Mesothelial cell of epicardium (in vitro differentiated cells): ENCODE data around the gene ODF2L. TPM values are rescaled to one million over a fixed set of nuclear protein-coding genes. Genes with fewer than 3 reads are reported as not detected.

Experiments
- DNase-seq, 2 experiments: peaks; one replicate each; pipeline ENCODE4 v3.0.0; 2021; ENCODE audit warnings: low spot score in 2 of 2; ENCODE audit not compliant: unreplicated experiment in 2 of 2
- H3K27ac Mint-ChIP-seq: 2 replicates; pipeline ENCODE4 v1.8.0; 2021; ENCODE audit warnings: mixed read lengths
- H3K27me3 Mint-ChIP-seq: 2 replicates; pipeline ENCODE4 v1.8.0; 2021; ENCODE audit warnings: low read depth, mixed read lengths
- H3K36me3 Mint-ChIP-seq: 2 replicates; pipeline ENCODE4 v1.8.0; 2021; ENCODE audit warnings: mixed read lengths
- H3K4me1 Mint-ChIP-seq: 2 replicates; pipeline ENCODE4 v1.8.0; 2021; ENCODE audit warnings: mixed read lengths
- H3K4me3 Mint-ChIP-seq: 2 replicates; pipeline ENCODE4 v1.8.0; 2021; ENCODE audit warnings: mild to moderate bottlenecking, moderate library complexity, mixed read lengths
- H3K9me3 Mint-ChIP-seq: 2 replicates; pipeline ENCODE4 v1.8.0; 2021; ENCODE audit warnings: mixed read lengths
- CTCF ChIP-seq: fragments of 200-600 bp; sonication (generic); IDR thresholded peaks from one replicate; pipeline ENCODE4 v1.5.0; 2021; ENCODE audit warnings: antibody characterized with exemption; ENCODE audit not compliant: unreplicated experiment
- total RNA-seq: library from RNA; stranded (reverse); gene quantifications from 3 replicates; pipeline ENCODE4 v1.2.1, GENCODE V29; 2021

ODF2L gene
- total RNA-seq, 1 donor from 2014 or later: 74.0 TPM

DNA sequence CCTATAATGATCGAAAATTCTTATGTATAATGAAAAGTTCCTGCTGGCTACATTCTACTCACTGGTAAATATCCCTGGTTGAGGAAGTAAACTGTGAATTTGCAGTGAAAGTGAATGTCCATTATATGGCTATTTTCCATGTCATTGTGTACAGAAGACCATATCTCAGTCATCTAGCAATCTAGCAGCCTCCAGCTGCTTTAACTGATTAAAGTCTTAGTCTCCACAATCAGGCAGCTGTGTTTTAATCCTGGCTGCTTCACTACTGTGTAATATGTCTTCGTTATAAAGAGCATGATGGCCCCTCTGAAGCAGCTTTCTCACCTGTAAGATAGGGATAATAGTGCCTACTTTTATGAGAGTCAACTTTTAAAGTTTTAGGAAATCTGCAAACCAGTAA, 39.2 kb upstream of the ODF2L start:
- Mint-ChIP-seq H3K27me3 (peaks cover 55% of the 10 kb centered on the region), H3K4me3 (no peak overlapping the region), H3K27ac (no peak overlapping the region), H3K9me3 (no peaks in the 10 kb centered on the region), H3K36me3 (no peaks in the 10 kb centered on the region), H3K4me1 (no peaks in the 10 kb centered on the region)
- DNase-seq: no peak
- TF ChIP-seq CTCF: no peak

DNA sequence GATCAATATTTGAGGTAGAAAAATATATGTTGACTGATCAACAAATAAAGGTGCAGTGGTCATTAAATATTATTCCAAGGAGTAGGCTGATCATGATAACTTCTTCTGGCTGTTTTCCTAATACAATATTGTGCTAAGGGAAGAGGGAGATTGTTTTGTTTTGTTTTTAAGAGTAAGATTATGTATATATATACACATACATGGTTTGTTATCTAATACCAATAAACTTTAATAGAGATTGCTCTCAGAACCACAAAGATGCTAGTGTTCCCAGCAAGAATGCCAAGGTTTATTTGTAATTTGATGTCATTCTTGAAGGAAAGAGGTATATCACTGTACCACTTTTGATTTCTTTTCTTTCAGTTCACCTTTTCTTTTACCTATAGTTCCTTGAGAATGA, 37.9 kb upstream of the ODF2L start:
- no peak for DNase-seq
- no peak for TF ChIP-seq CTCF
- no peaks in the 10 kb centered on the region for H3K36me3 Mint-ChIP-seq
- H3K27me3 Mint-ChIP-seq: peaks cover 46% of the 10 kb centered on the region
- no peak overlapping the region for H3K27ac Mint-ChIP-seq
- no peaks in the 10 kb centered on the region for H3K9me3 Mint-ChIP-seq
- no peaks in the 10 kb centered on the region for H3K4me1 Mint-ChIP-seq
- H3K4me3 Mint-ChIP-seq: no peak overlapping the region

- Mint-ChIP-seq H3K27ac (no peak overlapping the region), H3K27me3 (peaks cover 26% of the 10 kb centered on the region), H3K36me3 (no peaks in the 10 kb centered on the region), H3K4me1 (no peaks in the 10 kb centered on the region), H3K9me3 (no peaks in the 10 kb centered on the region), H3K4me3 (no peak overlapping the region)
- TF ChIP-seq CTCF: no peak
- no peak for DNase-seq
These were observed 34.3 kb upstream of the ODF2L start for GRCh38 chr1:86430376-86430775.

DNA sequence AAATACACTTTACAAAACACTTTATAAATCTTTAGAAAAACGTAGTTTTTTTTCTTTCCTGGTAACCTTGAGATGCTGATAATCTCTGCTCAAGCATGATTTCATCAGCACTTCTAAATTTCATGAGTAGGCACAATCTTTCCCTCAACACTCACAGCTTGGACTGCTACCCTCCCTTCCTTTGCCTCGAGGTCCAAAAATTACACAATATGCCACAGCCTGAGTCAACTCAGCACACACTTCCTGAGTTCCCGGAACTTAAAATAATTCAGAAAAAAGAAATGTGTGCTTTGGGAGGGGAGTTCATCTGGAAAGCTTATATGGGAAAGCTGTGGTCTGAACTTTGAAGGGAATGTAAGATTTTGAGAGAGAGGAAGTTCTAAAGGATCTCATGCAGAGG, 33.7 kb upstream of the ODF2L start:
- Mint-ChIP-seq H3K36me3 (no peaks in the 10 kb centered on the region), H3K27ac (no peak overlapping the region), H3K27me3 (peaks cover 22% of the 10 kb centered on the region), H3K9me3 (no peaks in the 10 kb centered on the region), H3K4me3 (no peak overlapping the region), H3K4me1 (no peaks in the 10 kb centered on the region)
- no peak for TF ChIP-seq CTCF
- DNase-seq: no peak

DNA sequence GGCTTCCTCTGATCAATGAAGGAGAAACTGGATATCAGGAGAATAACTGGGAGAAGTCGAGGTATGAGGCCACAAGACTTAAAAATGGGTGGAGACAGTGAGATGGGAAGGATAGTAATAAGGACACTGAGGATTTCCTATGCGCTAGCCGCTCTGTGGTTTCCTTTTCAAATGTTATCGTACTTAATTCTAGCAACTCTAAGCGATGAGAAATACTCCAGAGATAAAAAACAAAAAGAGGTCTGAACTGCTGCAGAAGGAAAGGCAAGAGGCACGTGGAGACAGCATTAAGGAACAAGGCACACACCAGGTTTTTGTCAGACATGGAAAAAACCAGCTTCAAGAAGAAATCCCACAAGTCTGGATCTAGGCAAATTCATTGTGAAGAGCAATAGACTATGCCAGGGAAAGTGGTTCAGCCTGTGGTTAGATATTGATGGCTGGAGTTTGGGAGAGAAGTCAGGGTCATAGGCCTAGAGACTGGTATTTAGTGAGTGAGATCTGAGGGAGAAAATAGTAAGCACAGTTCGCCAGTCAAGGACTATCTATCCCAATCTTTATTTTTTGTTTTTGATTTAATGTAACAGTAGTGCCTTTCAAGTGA, 33.1 kb upstream of the ODF2L start:
- Mint-ChIP-seq H3K27me3 (peaks cover 22% of the 10 kb centered on the region), H3K4me3 (no peak overlapping the region), H3K9me3 (no peaks in the 10 kb centered on the region), H3K27ac (no peak overlapping the region), H3K36me3 (no peaks in the 10 kb centered on the region), H3K4me1 (no peaks in the 10 kb centered on the region)
- DNase-seq: no peak
- no peak for TF ChIP-seq CTCF

GRCh38 chr1:86423873-86424272, 27.8 kb upstream of the ODF2L start, which contains the start of gene CLCA2:
TSS of gene CLCA2 (plus strand) at chr1:86424171. CDS start at chr1:86424248, 77 bp downstream.
- Mint-ChIP-seq H3K27me3 (peaks cover 9% of the 10 kb centered on the region), H3K4me1 (peaks cover 2% of the 10 kb centered on the region), H3K4me3 (no peak within 1 kb of the TSS), H3K9me3 (no peaks in the 10 kb centered on the region), H3K36me3 (no peaks in the 10 kb centered on the region), H3K27ac (no peak within 1 kb of the TSS)
- no peak for DNase-seq
- no peak for TF ChIP-seq CTCF
